CD8-positive, alpha-beta memory T cell (primary cell): ENCODE data around the gene SERPINA3. TPM values are rescaled to one million over a fixed set of nuclear protein-coding genes. Genes with fewer than 3 reads are reported as not detected.
"Not testable (repeated sequence)": the region's sequence is repeated elsewhere in the genome, so short reads cannot be mapped to it uniquely, and the experiment has no call there.

Experiments
- CTCF ChIA-PET: fragments of 350-600 bp; sonication (Branson Sonifier 250); formaldehyde crosslinking; loops from one replicate; lab custom pipeline; 2021; ENCODE audit warnings: antibody characterized with exemption; lab: Charles Lee
- POLR2A ChIA-PET: fragments of 350-600 bp; sonication (Branson Sonifier 250); formaldehyde crosslinking; loops from one replicate; lab custom pipeline; 2021; ENCODE audit warnings: antibody characterized with exemption; lab: Charles Lee
- DNase-seq, 5 donors: peaks; one replicate each; pipeline versions ENCODE4 v3.0.0 to v3.0.0-alpha.2; 2020 to 2022; ENCODE audit warnings: mixed read lengths in 1 of 5
- H3K27ac ChIP-seq: one replicate; pipeline ENCODE4 v1.7.0; 2013; ENCODE audit warnings: low read depth, mild to moderate bottlenecking, low read length, moderate library complexity
- H3K27me3 ChIP-seq: 2 replicates; pipeline ENCODE4 v1.7.0; 2013; ENCODE audit warnings: low read length, mild to moderate bottlenecking; ENCODE audit not compliant: insufficient read depth, poor library complexity, severe bottlenecking
- H3K36me3 ChIP-seq: 2 replicates; pipeline ENCODE4 v1.7.0; 2013; ENCODE audit warnings: mild to moderate bottlenecking, low read length, moderate library complexity; ENCODE audit not compliant: insufficient read depth
- H3K4me1 ChIP-seq: 2 replicates; pipeline ENCODE4 v1.7.0; 2013; ENCODE audit warnings: mild to moderate bottlenecking, low read length, moderate library complexity; ENCODE audit not compliant: insufficient read depth
- H3K4me3 ChIP-seq: 2 replicates; pipeline ENCODE4 v1.7.0; 2013; ENCODE audit warnings: mild to moderate bottlenecking, low read length
- H3K9me3 ChIP-seq: 2 replicates; pipeline ENCODE4 v1.7.0; 2013; ENCODE audit warnings: mild to moderate bottlenecking, low read length
- H3K27ac Mint-ChIP-seq, 8 donors: one replicate each; pipeline ENCODE4 v1.8.0; 2020 to 2021; ENCODE audit warnings: mixed read lengths in 8 of 8, mild to moderate bottlenecking in 6 of 8, inconsistent platforms in 3 of 8, moderate library complexity in 3 of 8
- H3K27me3 Mint-ChIP-seq, 2 donors: one replicate each; pipeline ENCODE4 v1.8.0; 2020 to 2021; ENCODE audit warnings: mixed read lengths in 2 of 2, mild to moderate bottlenecking in 1 of 2, moderate library complexity in 1 of 2
- H3K36me3 Mint-ChIP-seq, 3 donors: one replicate each; pipeline ENCODE4 v1.8.0; 2020 to 2021; ENCODE audit warnings: mixed read lengths in 3 of 3, inconsistent platforms in 1 of 3, mild to moderate bottlenecking in 1 of 3
- H3K4me1 Mint-ChIP-seq, 3 donors: one replicate each; pipeline ENCODE4 v1.8.0; 2020 to 2021; ENCODE audit warnings: mixed read lengths in 3 of 3, inconsistent platforms in 1 of 3, mild to moderate bottlenecking in 1 of 3
- H3K4me3 Mint-ChIP-seq, 7 donors: one replicate each; pipeline ENCODE4 v1.8.0; 2020 to 2021; ENCODE audit warnings: mixed read lengths in 7 of 7, mild to moderate bottlenecking in 6 of 7, moderate library complexity in 4 of 7, inconsistent platforms in 2 of 7
- H3K9me3 Mint-ChIP-seq, 5 donors: one replicate each; pipeline ENCODE4 v1.8.0; 2020 to 2022; ENCODE audit warnings: mixed read lengths in 5 of 5, mild to moderate bottlenecking in 3 of 5, moderate library complexity in 2 of 5, inconsistent platforms in 1 of 5
- polyA plus RNA-seq: library from polyadenylated mRNA; unstranded; fragments of 300-500 nt; fragmentation: Illumina TruSeq; gene quantifications from one replicate; pipeline ENCODE4 v1.2.3, GENCODE V29; 2021
- total RNA-seq, 2 experiments: library from RNA; stranded (reverse); gene quantifications; one replicate each; pipeline ENCODE4 v1.2.3, GENCODE V29; 2021

Gene SERPINA3
- total and polyA plus RNA-seq, 3 experiments from 2014 or later = not detected

- no peaks in the 10 kb centered on the region for H3K36me3 ChIP-seq
- Mint-ChIP-seq H3K4me1 (no peaks in the 10 kb centered on the region), H3K27ac (no peak overlapping the region), H3K9me3 (peaks cover 0 to 6% (median 0%) of the 10 kb centered on the region in 5 donors), H3K4me3 (no peak overlapping the region), H3K36me3 (no peaks in the 10 kb centered on the region), H3K27me3 (peaks cover 3 to 9% of the 10 kb centered on the region in 2 donors)
- DNase-seq = no peak
- no peaks in the 10 kb centered on the region for H3K4me1 ChIP-seq
- no peaks in the 10 kb centered on the region for H3K9me3 ChIP-seq
- no peak overlapping the region for H3K4me3 ChIP-seq
- POLR2A ChIA-PET = no interaction called here
- no peak overlapping the region for H3K27ac ChIP-seq
- no peaks in the 10 kb centered on the region for H3K27me3 ChIP-seq
- CTCF ChIA-PET = no interaction called here
Observed at GRCh38 chr14:94571950-94572349, 40.2 kb upstream of the SERPINA3 start.

GRCh38 chr14:94572637-94573303 lies 39.4 kb upstream of the SERPINA3 start:
- POLR2A ChIA-PET = no interaction called here
- H3K27ac Mint-ChIP-seq = no peak overlapping the region
- no peaks in the 10 kb centered on the region for H3K9me3 ChIP-seq
- H3K4me1 Mint-ChIP-seq = no peaks in the 10 kb centered on the region
- H3K4me3 Mint-ChIP-seq = no peak overlapping the region
- CTCF ChIA-PET = no interaction called here
- DNase-seq = no peak
- H3K4me3 ChIP-seq = no peak overlapping the region
- no peaks in the 10 kb centered on the region for H3K36me3 Mint-ChIP-seq
- H3K27me3 Mint-ChIP-seq = peaks cover 3 to 9% of the 10 kb centered on the region in 2 donors
- no peaks in the 10 kb centered on the region for H3K4me1 ChIP-seq
- no peak overlapping the region for H3K27ac ChIP-seq
- H3K27me3 ChIP-seq = no peaks in the 10 kb centered on the region
- no peaks in the 10 kb centered on the region for H3K36me3 ChIP-seq
- H3K9me3 Mint-ChIP-seq = peaks cover 0 to 6% (median 0%) of the 10 kb centered on the region in 5 donors

GRCh38 chr14:94573475-94574277 lies 38.5 kb upstream of the SERPINA3 start:
- Mint-ChIP-seq H3K4me1 (no peaks in the 10 kb centered on the region), H3K27ac (no peak overlapping the region), H3K9me3 (peaks cover 0 to 3% (median 0%) of the 10 kb centered on the region in 5 donors), H3K36me3 (no peaks in the 10 kb centered on the region), H3K27me3 (peaks cover 3 to 6% of the 10 kb centered on the region in 2 donors), H3K4me3 (no peak overlapping the region)
- Histone ChIP-seq H3K27ac (no peak overlapping the region), H3K4me3 (no peak overlapping the region), H3K36me3 (no peaks in the 10 kb centered on the region), H3K27me3 (no peaks in the 10 kb centered on the region), H3K4me1 (no peaks in the 10 kb centered on the region), H3K9me3 (no peaks in the 10 kb centered on the region)
- CTCF ChIA-PET = no interaction called here
- POLR2A ChIA-PET = no interaction called here
- no peak for DNase-seq

DNA sequence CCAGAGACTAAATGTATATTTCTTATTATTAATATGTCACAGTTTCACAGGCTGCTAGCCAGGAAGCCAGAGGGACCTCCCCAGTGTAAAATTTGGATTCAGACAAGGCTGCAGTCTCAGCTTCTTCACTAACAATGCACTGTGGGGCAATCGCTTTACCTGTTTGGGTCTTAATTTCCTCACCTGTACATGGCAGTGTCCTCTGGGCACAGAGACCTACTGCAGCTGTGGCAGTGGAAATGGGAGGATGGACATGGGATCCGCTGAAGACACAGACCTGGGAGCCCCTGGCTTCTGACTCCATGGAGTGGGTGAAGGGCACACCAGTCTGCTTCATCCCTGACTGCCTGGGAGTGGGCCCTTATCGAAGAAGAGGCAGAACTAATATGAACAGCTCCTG lies 37.9 kb upstream of the SERPINA3 start:
- ChIA-PET CTCF (no interaction called here), POLR2A (no interaction called here)
- Histone ChIP-seq H3K27me3 (no peaks in the 10 kb centered on the region), H3K4me1 (no peaks in the 10 kb centered on the region), H3K4me3 (no peak overlapping the region), H3K27ac (no peak overlapping the region), H3K9me3 (no peaks in the 10 kb centered on the region), H3K36me3 (no peaks in the 10 kb centered on the region)
- no peaks in the 10 kb centered on the region for H3K4me1 Mint-ChIP-seq
- no peak for DNase-seq
- no peak overlapping the region for H3K4me3 Mint-ChIP-seq
- H3K27ac Mint-ChIP-seq = no peak overlapping the region
- peaks cover 0 to 3% (median 0%) of the 10 kb centered on the region in 5 donors for H3K9me3 Mint-ChIP-seq
- H3K36me3 Mint-ChIP-seq = no peaks in the 10 kb centered on the region
- peaks cover 3 to 6% of the 10 kb centered on the region in 2 donors for H3K27me3 Mint-ChIP-seq

- H3K9me3 ChIP-seq = no peaks in the 10 kb centered on the region
- no peaks in the 10 kb centered on the region for H3K36me3 Mint-ChIP-seq
- H3K27ac ChIP-seq = no peak overlapping the region
- ChIA-PET CTCF (no interaction called here), POLR2A (no interaction called here)
- H3K36me3 ChIP-seq = no peaks in the 10 kb centered on the region
- H3K4me3 Mint-ChIP-seq = no peak overlapping the region
- H3K4me3 ChIP-seq = no peak overlapping the region
- no peaks in the 10 kb centered on the region for H3K27me3 ChIP-seq
- H3K4me1 Mint-ChIP-seq = no peaks in the 10 kb centered on the region
- H3K9me3 Mint-ChIP-seq = peaks cover 0 to 2% (median 0%) of the 10 kb centered on the region in 5 donors
- H3K27me3 Mint-ChIP-seq = peaks cover 4 to 12% of the 10 kb centered on the region in 2 donors
- DNase-seq = no peak
- no peaks in the 10 kb centered on the region for H3K4me1 ChIP-seq
- H3K27ac Mint-ChIP-seq = no peak overlapping the region
Observed at GRCh38 chr14:94575730-94576585, 36.2 kb upstream of the SERPINA3 start.

- CTCF ChIA-PET, H3K27ac Mint-ChIP-seq, H3K27me3 ChIP-seq, POLR2A ChIA-PET, H3K4me3 Mint-ChIP-seq, DNase-seq, H3K27ac ChIP-seq, H3K9me3 Mint-ChIP-seq, H3K36me3 Mint-ChIP-seq, H3K4me3 ChIP-seq, H3K9me3 ChIP-seq, H3K4me1 Mint-ChIP-seq, H3K4me1 ChIP-seq, H3K36me3 ChIP-seq: not testable (repeated sequence)
- H3K27me3 Mint-ChIP-seq = peaks cover 4 to 14% of the 10 kb centered on the region in 2 donors
Observed at GRCh38 chr14:94577472-94577871, 34.7 kb upstream of the SERPINA3 start.

GRCh38 chr14:94578712-94579111 lies 33.5 kb upstream of the SERPINA3 start:
- Histone ChIP-seq H3K27ac (no peak overlapping the region), H3K27me3 (no peaks in the 10 kb centered on the region), H3K36me3 (no peaks in the 10 kb centered on the region), H3K9me3 (no peaks in the 10 kb centered on the region), H3K4me1 (no peaks in the 10 kb centered on the region), H3K4me3 (no peak overlapping the region)
- Mint-ChIP-seq H3K36me3 (no peaks in the 10 kb centered on the region), H3K4me3 (no peak overlapping the region), H3K4me1 (no peaks in the 10 kb centered on the region), H3K9me3 (peaks cover 0 to 2% (median 0%) of the 10 kb centered on the region in 5 donors), H3K27me3 (peaks cover 4 to 14% of the 10 kb centered on the region in 2 donors), H3K27ac (no peak overlapping the region)
- POLR2A ChIA-PET = no interaction called here
- no peak for DNase-seq
- CTCF ChIA-PET = no interaction called here
